ENCODE results near the gene AUTS2.

The AUTS2 gene

GRCh38 chr7:70372768-70373515 lies 774.7 kb downstream of the AUTS2 start:
- H3K27ac ChIP-seq = no peak overlapping the region
- H3K4me3 ChIP-seq = no peak overlapping the region
- no peaks in the 10 kb centered on the region for H3K9me3 ChIP-seq
- no peak for TF ChIP-seq CTCF (IDR thresholded peaks at IDR 0.05)
- no peaks in the 10 kb centered on the region for H3K36me3 ChIP-seq
- intact Hi-C loops (cut with DNase I; ENCODE audit: low total_unique reads) = no loop called here
- H3K27me3 ChIP-seq = no peaks in the 10 kb centered on the region
- H3K4me1 ChIP-seq = peaks cover 0 to 21% (median 17%) of the 10 kb centered on the region in 4 donors
- DNase-seq = no peak

- H3K36me3 ChIP-seq = no peaks in the 10 kb centered on the region
- intact Hi-C loops (cut with DNase I; ENCODE audit: low total_unique reads) = no loop called here
- peaks cover 0 to 30% (median 19%) of the 10 kb centered on the region in 4 donors for H3K4me1 ChIP-seq
- no peaks in the 10 kb centered on the region for H3K27me3 ChIP-seq
- no peaks in the 10 kb centered on the region for H3K9me3 ChIP-seq
- TF ChIP-seq CTCF (IDR thresholded peaks at IDR 0.05) = no peak
- DNase-seq = no peak
- no peak overlapping the region for H3K27ac ChIP-seq
- no peak overlapping the region for H3K4me3 ChIP-seq
These were observed 776.7 kb downstream of the AUTS2 start for GRCh38 chr7:70374772-70375533.

- TF ChIP-seq CTCF (IDR thresholded peaks at IDR 0.05) = no peak
- H3K27ac ChIP-seq = no peak overlapping the region
- no peaks in the 10 kb centered on the region for H3K9me3 ChIP-seq
- H3K4me1 ChIP-seq = peaks cover 0 to 47% (median 33%) of the 10 kb centered on the region in 4 donors
- DNase-seq = no peak
- H3K4me3 ChIP-seq = no peak overlapping the region
- H3K27me3 ChIP-seq = no peaks in the 10 kb centered on the region
- H3K36me3 ChIP-seq = no peaks in the 10 kb centered on the region
- intact Hi-C loops (cut with DNase I; ENCODE audit: low total_unique reads) = no loop called here
These were observed 778.3 kb downstream of the AUTS2 start for GRCh38 chr7:70376561-70377031.

- intact Hi-C loops (cut with DNase I; ENCODE audit: low total_unique reads) = no loop called here
- peaks cover 0 to 51% (median 34%) of the 10 kb centered on the region in 4 donors for H3K4me1 ChIP-seq
- DNase-seq = no peak
- no peaks in the 10 kb centered on the region for H3K9me3 ChIP-seq
- TF ChIP-seq CTCF (IDR thresholded peaks at IDR 0.05) = no peak
- H3K36me3 ChIP-seq = no peaks in the 10 kb centered on the region
- H3K27ac ChIP-seq = no peak overlapping the region
- no peak overlapping the region for H3K4me3 ChIP-seq
- H3K27me3 ChIP-seq = no peaks in the 10 kb centered on the region
These were observed 779.7 kb downstream of the AUTS2 start for GRCh38 chr7:70377957-70378356.

- H3K27ac ChIP-seq = peak overlapping the region; percentile 72 to 78
- no peaks in the 10 kb centered on the region for H3K27me3 ChIP-seq
- no peaks in the 10 kb centered on the region for H3K9me3 ChIP-seq
- peak in 1 of 2 donors; percentile 32 for DNase-seq
- no peaks in the 10 kb centered on the region for H3K36me3 ChIP-seq
- no peak for TF ChIP-seq CTCF (IDR thresholded peaks at IDR 0.05)
- intact Hi-C loops (cut with DNase I; ENCODE audit: low total_unique reads) = no loop called here
- peaks cover 0 to 54% (median 34%) of the 10 kb centered on the region in 4 donors for H3K4me1 ChIP-seq
- no peak overlapping the region for H3K4me3 ChIP-seq
These were observed 780.9 kb downstream of the AUTS2 start for GRCh38 chr7:70379210-70379609.
